ENCODE data around the gene CBFA2T3. TPM values are rescaled to one million over a fixed set of nuclear protein-coding genes. Genes with fewer than 3 reads are reported as not detected.

CBFA2T3 gene
- total RNA-seq, 1 experiment from 2014 or later: 2.9 TPM

DNA sequence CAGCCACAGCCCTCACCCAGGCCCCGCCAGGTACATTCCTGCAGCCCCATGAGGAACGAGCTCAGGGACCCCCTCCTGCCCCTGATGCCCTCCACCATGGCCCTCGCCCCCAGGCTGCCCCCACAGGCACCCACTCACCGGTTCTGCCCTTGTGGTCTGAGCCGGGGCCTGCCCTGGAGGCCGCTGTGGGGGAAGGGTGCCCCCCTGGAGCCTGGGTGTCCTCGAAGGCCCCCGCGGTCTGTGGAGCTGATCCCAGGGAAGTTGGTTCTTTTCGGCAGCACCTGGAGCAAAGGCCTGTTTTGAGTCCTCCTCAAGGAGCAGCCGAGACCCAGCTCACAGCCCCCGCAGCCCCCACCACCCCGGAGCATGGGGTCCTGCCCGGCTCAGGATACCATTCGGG lies 112.9 kb downstream of the CBFA2T3 start:
- Mint-ChIP-seq H3K4me1 (no peaks in the 10 kb centered on the region), H3K36me3 (ENCODE audit: insufficient read depth in 1 of 3, low read depth in 3 of 3) (peaks cover 12 to 21% (median 15%) of the 10 kb centered on the region in 3 experiments; a peak in 6 of 7 replicates), H3K9me3 (no peaks in the 10 kb centered on the region; a peak in 1 of 5 replicates), H3K4me3 (no peak overlapping the region), H3K27ac (no peak overlapping the region), H3K27me3 (ENCODE audit: low read depth) (peaks cover 1% of the 10 kb centered on the region; the same call in 1 of the 2 replicates)
- H2AK5ac ChIP-seq (ENCODE audit: insufficient read length, low read length): no peak overlapping the region
- no peak overlapping the region for H4K91ac ChIP-seq (ENCODE audit: insufficient read length, low read depth, low read length)
- no peak overlapping the region for H3K14ac ChIP-seq (ENCODE audit: insufficient read depth, low read length)
- no peak overlapping the region for H4K5ac ChIP-seq (ENCODE audit: insufficient read length, low read depth, low read length)
- no peak overlapping the region for H3K9ac ChIP-seq (ENCODE audit: extremely low read depth, insufficient read length, low read length)
- no peaks in the 10 kb centered on the region for H4K20me1 ChIP-seq (ENCODE audit: control insufficient read depth, insufficient read depth, insufficient read length)
- no peak overlapping the region for H2BK120ac ChIP-seq (ENCODE audit: low read depth, low read length, poor library complexity, severe bottlenecking)
- H3K18ac ChIP-seq (ENCODE audit: insufficient read length, low read depth, low read length): no peak overlapping the region
- H3K79me1 ChIP-seq (ENCODE audit: insufficient read depth, low read depth, low read length, poor library complexity, severe bottlenecking): no peaks in the 10 kb centered on the region
- no peaks in the 10 kb centered on the region for H3K9me3 ChIP-seq (ENCODE audit: control insufficient read depth, low read depth, low read length)
- no peaks in the 10 kb centered on the region for H3K79me2 ChIP-seq (ENCODE audit: insufficient read depth, low read length)
- H3K27ac ChIP-seq (ENCODE audit: insufficient read length, low read depth, low read length): no peak overlapping the region
- no peak overlapping the region for H2AFZ ChIP-seq (ENCODE audit: low read length)
- H3K56ac ChIP-seq (ENCODE audit: insufficient read length, low read depth, low read length): no peak overlapping the region
- no peaks in the 10 kb centered on the region for H3K27me3 ChIP-seq (ENCODE audit: insufficient read depth, low read length)
- H3K23ac ChIP-seq (ENCODE audit: insufficient read length, low read depth, low read length): no peak overlapping the region
- H3K23me2 ChIP-seq (ENCODE audit: insufficient read length, low read depth, low read length, poor library complexity, severe bottlenecking): no peaks in the 10 kb centered on the region
- no peak overlapping the region for H3T11ph ChIP-seq (ENCODE audit: low read length)
- no peak overlapping the region for H4K8ac ChIP-seq (replicated peaks; ENCODE audit: insufficient read length, low read depth, low read length)
- H3K4me1 ChIP-seq (ENCODE audit: insufficient read depth, low read length): no peaks in the 10 kb centered on the region
- H2BK20ac ChIP-seq (ENCODE audit: low read depth, low read length, poor library complexity, severe bottlenecking): no peak overlapping the region
- H3K4ac ChIP-seq (ENCODE audit: low read depth, low read length): no peak overlapping the region
- no peak overlapping the region for H2BK5ac ChIP-seq (ENCODE audit: insufficient read length, low read length)
- no peak for DNase-seq
- no peak for TF ChIP-seq CTCF (conservative IDR thresholded peaks at IDR 0.05)
- H2BK15ac ChIP-seq (ENCODE audit: low read depth, low read length): no peak overlapping the region
- no peak overlapping the region for H2BK12ac ChIP-seq (ENCODE audit: insufficient read length, low read depth, low read length)
- H3K4me2 ChIP-seq (ENCODE audit: insufficient read depth, insufficient read length, low read length): no peak overlapping the region
- no CpG with 5 or more reads among the region's 15 CpGs for WGBS (ENCODE audit: extremely low coverage, insufficient read length, low lambda C conversion rate)

Data from H9 (cell line).